GM12892 (cell line): Measurements from ENCODE around the gene KCNJ12.
"Not testable (repeated sequence)": the region's sequence is repeated elsewhere in the genome, so short reads cannot be mapped to it uniquely, and the experiment has no call there.

ENCODE experiments used
- POLR2A ChIP-seq: IDR thresholded peaks from 2 replicates; pipeline ENCODE4 v1.6.1; 2011; ENCODE audit warnings: low read depth, low read length, control low read depth
- POLR2AphosphoS5 ChIP-seq: IDR thresholded peaks from 2 replicates; pipeline ENCODE4 v1.6.1; 2011; ENCODE audit warnings: low read depth, low read length, control low read depth
- TAF1 ChIP-seq: IDR thresholded peaks from 2 replicates; pipeline ENCODE4 v1.6.1; 2011; ENCODE audit warnings: low read depth, mild to moderate bottlenecking, control low read depth, low read length, borderline replicate concordance

- TF ChIP-seq POLR2A, TAF1, POLR2AphosphoS5: not testable (repeated sequence)
These were observed 26.8 kb downstream of the KCNJ12 start for GRCh38 chr17:21402926-21403325.
